ENCODE measurements around the gene GPR68.

GPR68 gene

DNA sequence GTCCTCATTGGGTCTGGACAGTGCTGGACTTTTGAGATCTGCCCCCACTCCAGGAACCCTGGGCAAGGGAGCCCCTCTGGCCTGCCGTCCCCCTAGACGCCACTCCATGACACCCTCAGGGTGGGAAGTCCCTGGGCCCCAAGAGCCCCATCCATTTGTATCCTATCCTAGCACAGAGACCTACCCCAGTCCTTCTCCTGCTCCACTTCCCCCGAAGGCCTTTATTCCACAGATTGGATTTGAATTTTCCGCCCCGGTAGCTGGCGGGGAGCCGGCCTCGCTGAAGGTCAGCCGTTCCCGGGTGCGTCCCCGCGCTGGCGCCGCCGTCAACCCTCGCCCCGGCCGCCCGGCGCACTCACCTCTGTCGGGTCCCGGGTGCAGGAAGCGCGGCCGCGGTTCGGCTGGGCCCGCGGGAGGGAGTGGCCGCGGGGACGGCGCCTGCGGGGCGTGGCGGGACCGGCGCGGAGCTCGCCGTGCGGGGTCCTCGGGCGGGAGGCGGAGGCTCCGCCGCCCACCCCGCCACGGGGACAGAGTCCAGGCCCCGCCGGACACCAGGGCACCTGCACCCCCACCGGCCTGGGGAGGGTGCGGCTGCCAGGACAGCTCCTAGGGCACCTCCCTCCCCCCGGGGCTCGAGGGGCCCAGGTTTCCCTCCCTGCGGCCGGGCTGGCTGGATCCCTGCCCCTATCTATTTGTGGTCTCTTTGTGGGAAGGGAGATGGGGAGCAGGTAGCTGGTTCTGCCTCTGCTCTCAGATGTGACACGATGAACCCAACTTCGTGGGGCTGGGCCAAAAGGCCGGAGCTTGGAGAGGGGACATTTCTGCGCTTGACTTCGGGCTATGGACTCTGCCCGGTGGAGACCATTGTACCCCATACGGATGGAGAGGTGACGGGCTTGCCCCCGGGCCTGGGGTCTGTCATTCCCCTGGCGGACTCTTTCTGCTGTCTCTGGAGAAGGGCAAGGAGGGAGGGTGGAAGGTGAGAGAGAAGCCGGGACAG is 19.9 kb upstream of the GPR68 start:
- Histone ChIP-seq H3K27ac (ENCODE audit: extremely low read depth, low read depth, low read length) (no peak overlapping the region), H3K4me3 (ENCODE audit: low read depth, low read length) (no peak overlapping the region), H3K36me3 (ENCODE audit: control insufficient read depth in 2 of 2, insufficient read depth in 1 of 2, low read length in 2 of 2) (no peaks in the 10 kb centered on the region), H3K4me1 (ENCODE audit: control insufficient read depth, insufficient read depth, low read length) (no peaks in the 10 kb centered on the region), H3K9me3 (ENCODE audit: control insufficient read depth, insufficient read depth, low read depth, low read length) (no peaks in the 10 kb centered on the region)
- ChIA-PET CTCF (interaction anchor here (0.6 to 1.4 kb wide), 4 partner anchors 22 to 1291 kb away, joined by 3 read pairs; no protein-coding TSS in a partner anchor), POLR2A (no interaction called here)
- TF ChIP-seq, protein P1, sequence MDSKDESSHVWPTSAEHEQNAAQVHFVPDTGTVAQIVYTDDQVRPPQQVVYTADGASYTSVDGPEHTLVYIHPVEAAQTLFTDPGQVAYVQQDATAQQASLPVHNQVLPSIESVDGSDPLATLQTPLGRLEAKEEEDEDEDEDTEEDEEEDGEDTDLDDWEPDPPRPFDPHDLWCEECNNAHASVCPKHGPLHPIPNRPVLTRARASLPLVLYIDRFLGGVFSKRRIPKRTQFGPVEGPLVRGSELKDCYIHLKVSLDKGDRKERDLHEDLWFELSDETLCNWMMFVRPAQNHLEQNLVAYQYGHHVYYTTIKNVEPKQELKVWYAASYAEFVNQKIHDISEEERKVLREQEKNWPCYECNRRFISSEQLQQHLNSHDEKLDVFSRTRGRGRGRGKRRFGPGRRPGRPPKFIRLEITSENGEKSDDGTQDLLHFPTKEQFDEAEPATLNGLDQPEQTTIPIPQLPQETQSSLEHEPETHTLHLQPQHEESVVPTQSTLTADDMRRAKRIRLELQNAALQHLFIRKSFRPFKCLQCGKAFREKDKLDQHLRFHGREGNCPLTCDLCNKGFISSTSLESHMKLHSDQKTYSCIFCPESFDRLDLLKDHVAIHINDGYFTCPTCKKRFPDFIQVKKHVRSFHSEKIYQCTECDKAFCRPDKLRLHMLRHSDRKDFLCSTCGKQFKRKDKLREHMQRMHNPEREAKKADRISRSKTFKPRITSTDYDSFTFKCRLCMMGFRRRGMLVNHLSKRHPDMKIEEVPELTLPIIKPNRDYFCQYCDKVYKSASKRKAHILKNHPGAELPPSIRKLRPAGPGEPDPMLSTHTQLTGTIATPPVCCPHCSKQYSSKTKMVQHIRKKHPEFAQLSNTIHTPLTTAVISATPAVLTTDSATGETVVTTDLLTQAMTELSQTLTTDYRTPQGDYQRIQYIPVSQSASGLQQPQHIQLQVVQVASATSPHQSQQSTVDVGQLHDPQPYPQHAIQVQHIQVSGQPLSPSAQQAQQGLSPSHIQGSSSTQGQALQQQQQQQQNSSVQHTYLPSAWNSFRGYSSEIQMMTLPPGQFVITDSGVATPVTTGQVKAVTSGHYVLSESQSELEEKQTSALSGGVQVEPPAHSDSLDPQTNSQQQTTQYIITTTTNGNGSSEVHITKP (tag by site-specific recombination; IDR thresholded peaks at IDR 0.05): no peak
- TF ChIP-seq ZNF560 (tag by site-specific recombination; IDR thresholded peaks at IDR 0.05; ENCODE audit: borderline replicate concordance) (no peak), ZNF239 (tag by site-specific recombination; IDR thresholded peaks at IDR 0.05) (no peak), WT1 (tag by site-specific recombination; IDR thresholded peaks at IDR 0.05) (no peak), ZBTB17 (tag by site-specific recombination; IDR thresholded peaks at IDR 0.05) (no peak), SP7 (tag by site-specific recombination; IDR thresholded peaks at IDR 0.05) (no peak), ZNF133 (tag by site-specific recombination; IDR thresholded peaks at IDR 0.05) (no peak), IKZF3 (tag by site-specific recombination; IDR thresholded peaks at IDR 0.05) (no peak), BCL11A (tag by site-specific recombination; IDR thresholded peaks at IDR 0.05; ENCODE audit: low read depth) (no peak), ZNF76 (tag by site-specific recombination; IDR thresholded peaks at IDR 0.05; ENCODE audit: borderline replicate concordance, low read depth) (no peak)
- TF ChIP-seq, protein P2, sequence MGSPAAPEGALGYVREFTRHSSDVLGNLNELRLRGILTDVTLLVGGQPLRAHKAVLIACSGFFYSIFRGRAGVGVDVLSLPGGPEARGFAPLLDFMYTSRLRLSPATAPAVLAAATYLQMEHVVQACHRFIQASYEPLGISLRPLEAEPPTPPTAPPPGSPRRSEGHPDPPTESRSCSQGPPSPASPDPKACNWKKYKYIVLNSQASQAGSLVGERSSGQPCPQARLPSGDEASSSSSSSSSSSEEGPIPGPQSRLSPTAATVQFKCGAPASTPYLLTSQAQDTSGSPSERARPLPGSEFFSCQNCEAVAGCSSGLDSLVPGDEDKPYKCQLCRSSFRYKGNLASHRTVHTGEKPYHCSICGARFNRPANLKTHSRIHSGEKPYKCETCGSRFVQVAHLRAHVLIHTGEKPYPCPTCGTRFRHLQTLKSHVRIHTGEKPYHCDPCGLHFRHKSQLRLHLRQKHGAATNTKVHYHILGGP (tag by site-specific recombination; IDR thresholded peaks at IDR 0.05): no peak
- TF ChIP-seq, protein P3, sequence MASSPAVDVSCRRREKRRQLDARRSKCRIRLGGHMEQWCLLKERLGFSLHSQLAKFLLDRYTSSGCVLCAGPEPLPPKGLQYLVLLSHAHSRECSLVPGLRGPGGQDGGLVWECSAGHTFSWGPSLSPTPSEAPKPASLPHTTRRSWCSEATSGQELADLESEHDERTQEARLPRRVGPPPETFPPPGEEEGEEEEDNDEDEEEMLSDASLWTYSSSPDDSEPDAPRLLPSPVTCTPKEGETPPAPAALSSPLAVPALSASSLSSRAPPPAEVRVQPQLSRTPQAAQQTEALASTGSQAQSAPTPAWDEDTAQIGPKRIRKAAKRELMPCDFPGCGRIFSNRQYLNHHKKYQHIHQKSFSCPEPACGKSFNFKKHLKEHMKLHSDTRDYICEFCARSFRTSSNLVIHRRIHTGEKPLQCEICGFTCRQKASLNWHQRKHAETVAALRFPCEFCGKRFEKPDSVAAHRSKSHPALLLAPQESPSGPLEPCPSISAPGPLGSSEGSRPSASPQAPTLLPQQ (tag by site-specific recombination; IDR thresholded peaks at IDR 0.05): no peak

DNA sequence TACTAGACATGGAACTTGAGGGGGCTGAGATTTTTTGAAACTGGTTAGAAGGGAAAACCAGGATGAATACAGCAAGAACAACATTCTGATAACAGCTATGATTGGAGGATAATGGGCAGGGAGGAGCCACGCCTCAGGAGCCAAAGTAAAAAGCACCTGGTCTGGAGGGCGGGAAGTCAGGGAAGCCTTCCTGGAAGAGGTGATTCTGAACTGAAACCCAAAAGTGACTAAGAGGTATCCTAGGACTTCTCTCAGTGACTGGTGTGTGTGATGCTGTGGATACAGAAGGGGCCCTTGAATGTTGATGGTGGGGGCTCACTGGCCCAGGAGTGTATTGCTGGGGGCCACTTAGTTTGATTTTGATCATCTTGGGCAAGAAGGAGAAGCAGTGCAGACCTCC is 18.8 kb upstream of the GPR68 start:
- Histone ChIP-seq H3K4me3 (ENCODE audit: low read depth, low read length) (no peak overlapping the region), H3K36me3 (ENCODE audit: control insufficient read depth in 2 of 2, insufficient read depth in 1 of 2, low read length in 2 of 2) (no peaks in the 10 kb centered on the region), H3K4me1 (ENCODE audit: control insufficient read depth, insufficient read depth, low read length) (no peaks in the 10 kb centered on the region), H3K9me3 (ENCODE audit: control insufficient read depth, insufficient read depth, low read depth, low read length) (no peaks in the 10 kb centered on the region), H3K27ac (ENCODE audit: extremely low read depth, low read depth, low read length) (no peak overlapping the region)
- CTCF ChIA-PET: interaction anchor here (1.4 kb wide), 1 partner anchor 86 kb away, joined by 3 read pairs; no protein-coding TSS in a partner anchor
- POLR2A ChIA-PET: no interaction called here
- TF ChIP-seq ZNF629 (tag by site-specific recombination; IDR thresholded peaks at IDR 0.05) (no peak), ZNF776 (tag by site-specific recombination; IDR thresholded peaks at IDR 0.05; ENCODE audit: borderline replicate concordance) (no peak), OVOL3 (tag by site-specific recombination; IDR thresholded peaks at IDR 0.05) (no peak), ZNF274 (IDR thresholded peaks at IDR 0.05; ENCODE audit: low read length) (no peak), ZNF274 (tag by site-specific recombination; IDR thresholded peaks at IDR 0.05; ENCODE audit: borderline replicate concordance) (no peak), ZNF501 (tag by site-specific recombination; IDR thresholded peaks at IDR 0.05) (no peak), ZNF248 (tag by site-specific recombination; IDR thresholded peaks at IDR 0.05) (no peak)
- TF ChIP-seq, protein P4, sequence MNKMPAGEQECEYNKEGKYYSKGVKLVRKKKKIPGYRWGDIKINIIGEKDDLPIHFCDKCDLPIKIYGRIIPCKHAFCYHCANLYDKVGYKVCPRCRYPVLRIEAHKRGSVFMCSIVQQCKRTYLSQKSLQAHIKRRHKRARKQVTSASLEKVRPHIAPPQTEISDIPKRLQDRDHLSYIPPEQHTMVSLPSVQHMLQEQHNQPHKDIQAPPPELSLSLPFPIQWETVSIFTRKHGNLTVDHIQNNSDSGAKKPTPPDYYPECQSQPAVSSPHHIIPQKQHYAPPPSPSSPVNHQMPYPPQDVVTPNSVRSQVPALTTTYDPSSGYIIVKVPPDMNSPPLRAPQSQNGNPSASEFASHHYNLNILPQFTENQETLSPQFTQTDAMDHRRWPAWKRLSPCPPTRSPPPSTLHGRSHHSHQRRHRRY (tag by site-specific recombination; IDR thresholded peaks at IDR 0.05): no peak
